ENCODE data around the gene C16orf96.

DNA sequence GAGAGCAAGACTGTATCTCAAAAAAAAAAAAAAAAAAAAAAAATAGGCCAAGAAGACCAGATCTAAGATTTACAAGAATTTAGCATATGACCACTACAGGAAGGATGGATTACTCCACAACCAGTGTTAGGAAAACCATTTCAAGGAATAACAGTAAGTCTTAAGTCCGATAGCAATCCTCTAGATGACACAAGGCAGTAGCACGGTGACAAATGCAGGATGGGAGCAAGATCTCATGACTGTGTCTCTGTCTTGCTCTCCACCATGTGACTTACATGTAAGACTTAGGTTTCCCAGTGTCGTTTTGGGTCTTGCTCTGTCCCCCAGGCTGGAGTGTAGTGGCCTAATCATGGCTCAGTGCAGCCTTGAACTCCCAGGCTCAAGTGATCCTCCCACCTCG, 27.8 kb downstream of the C16orf96 start:
- TF ChIP-seq EZH2 (IDR thresholded peaks at IDR 0.05; ENCODE audit: insufficient read depth, poor library complexity, severe bottlenecking) (no peak), EZH2phosphoT487 (IDR thresholded peaks at IDR 0.05; ENCODE audit: insufficient read depth, low read depth) (no peak)

All from GM23248 (cell line).